GM23338 (cell line): Measurements from ENCODE around the gene DIAPH3.

Source experiments
- ETS1 ChIP-seq: IDR thresholded peaks from 2 replicates; pipeline ENCODE4 v1.6.1; 2016; ENCODE audit warnings: antibody characterized with exemption
- EZH2 ChIP-seq: fragments of 200-600 bp; sonication (generic); IDR thresholded peaks from one replicate; pipeline ENCODE4 v1.8.0; 2017; ENCODE audit warnings: antibody characterized with exemption, mild to moderate bottlenecking, low read depth; ENCODE audit not compliant: unreplicated experiment
- EZH2phosphoT487 ChIP-seq: fragments of 200-600 bp; sonication (generic); IDR thresholded peaks from one replicate; pipeline ENCODE4 v1.8.1; 2018; ENCODE audit warnings: antibody characterized with exemption; ENCODE audit not compliant: unreplicated experiment
- JUNB ChIP-seq: IDR thresholded peaks from one replicate; pipeline ENCODE4 v1.6.1; 2016; ENCODE audit warnings: antibody characterized with exemption; ENCODE audit not compliant: unreplicated experiment
- POLR2AphosphoS5 ChIP-seq: IDR thresholded peaks from 2 replicates; pipeline ENCODE4 v1.6.1; 2016; ENCODE audit warnings: antibody characterized with exemption, low read depth
- ZNF331 ChIP-seq: fragments of 250-450 bp; sonication (Bioruptor Pico); IDR thresholded peaks from 2 replicates; pipeline ENCODE4 v1.5.0; 2020; ENCODE audit warnings: low read depth, mild to moderate bottlenecking, moderate library complexity
- TF ChIP-seq, protein P1 (sequence below), 2 experiments: fragments of 200-600 bp in 1 of 2; sonication (generic) in 1 of 2; conservative IDR thresholded peaks; 2 replicates each; pipeline versions ENCODE4 v1.5.1 to v1.6.1; 2016 to 2017; ENCODE audit warnings: antibody characterized with exemption in 2 of 2, low read depth in 2 of 2, mild to moderate bottlenecking in 2 of 2, moderate library complexity in 1 of 2
- TF ChIP-seq, protein P2 (sequence below): IDR thresholded peaks from one replicate; pipeline ENCODE4 v1.6.1; 2018; ENCODE audit warnings: antibody characterized with exemption; ENCODE audit not compliant: unreplicated experiment

GRCh38 chr13:59898066-59898465 lies 265.7 kb downstream of the DIAPH3 start:
- TF ChIP-seq, protein P1, sequence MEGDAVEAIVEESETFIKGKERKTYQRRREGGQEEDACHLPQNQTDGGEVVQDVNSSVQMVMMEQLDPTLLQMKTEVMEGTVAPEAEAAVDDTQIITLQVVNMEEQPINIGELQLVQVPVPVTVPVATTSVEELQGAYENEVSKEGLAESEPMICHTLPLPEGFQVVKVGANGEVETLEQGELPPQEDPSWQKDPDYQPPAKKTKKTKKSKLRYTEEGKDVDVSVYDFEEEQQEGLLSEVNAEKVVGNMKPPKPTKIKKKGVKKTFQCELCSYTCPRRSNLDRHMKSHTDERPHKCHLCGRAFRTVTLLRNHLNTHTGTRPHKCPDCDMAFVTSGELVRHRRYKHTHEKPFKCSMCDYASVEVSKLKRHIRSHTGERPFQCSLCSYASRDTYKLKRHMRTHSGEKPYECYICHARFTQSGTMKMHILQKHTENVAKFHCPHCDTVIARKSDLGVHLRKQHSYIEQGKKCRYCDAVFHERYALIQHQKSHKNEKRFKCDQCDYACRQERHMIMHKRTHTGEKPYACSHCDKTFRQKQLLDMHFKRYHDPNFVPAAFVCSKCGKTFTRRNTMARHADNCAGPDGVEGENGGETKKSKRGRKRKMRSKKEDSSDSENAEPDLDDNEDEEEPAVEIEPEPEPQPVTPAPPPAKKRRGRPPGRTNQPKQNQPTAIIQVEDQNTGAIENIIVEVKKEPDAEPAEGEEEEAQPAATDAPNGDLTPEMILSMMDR (conservative IDR thresholded peaks at IDR 0.05; ENCODE audit: low read depth in 2 of 2) = no peak
- TF ChIP-seq POLR2AphosphoS5 (no peak), EZH2 (no peak), ETS1 (no peak), JUNB (no peak), EZH2phosphoT487 (no peak), ZNF331 (no peak)
- TF ChIP-seq, protein P2, sequence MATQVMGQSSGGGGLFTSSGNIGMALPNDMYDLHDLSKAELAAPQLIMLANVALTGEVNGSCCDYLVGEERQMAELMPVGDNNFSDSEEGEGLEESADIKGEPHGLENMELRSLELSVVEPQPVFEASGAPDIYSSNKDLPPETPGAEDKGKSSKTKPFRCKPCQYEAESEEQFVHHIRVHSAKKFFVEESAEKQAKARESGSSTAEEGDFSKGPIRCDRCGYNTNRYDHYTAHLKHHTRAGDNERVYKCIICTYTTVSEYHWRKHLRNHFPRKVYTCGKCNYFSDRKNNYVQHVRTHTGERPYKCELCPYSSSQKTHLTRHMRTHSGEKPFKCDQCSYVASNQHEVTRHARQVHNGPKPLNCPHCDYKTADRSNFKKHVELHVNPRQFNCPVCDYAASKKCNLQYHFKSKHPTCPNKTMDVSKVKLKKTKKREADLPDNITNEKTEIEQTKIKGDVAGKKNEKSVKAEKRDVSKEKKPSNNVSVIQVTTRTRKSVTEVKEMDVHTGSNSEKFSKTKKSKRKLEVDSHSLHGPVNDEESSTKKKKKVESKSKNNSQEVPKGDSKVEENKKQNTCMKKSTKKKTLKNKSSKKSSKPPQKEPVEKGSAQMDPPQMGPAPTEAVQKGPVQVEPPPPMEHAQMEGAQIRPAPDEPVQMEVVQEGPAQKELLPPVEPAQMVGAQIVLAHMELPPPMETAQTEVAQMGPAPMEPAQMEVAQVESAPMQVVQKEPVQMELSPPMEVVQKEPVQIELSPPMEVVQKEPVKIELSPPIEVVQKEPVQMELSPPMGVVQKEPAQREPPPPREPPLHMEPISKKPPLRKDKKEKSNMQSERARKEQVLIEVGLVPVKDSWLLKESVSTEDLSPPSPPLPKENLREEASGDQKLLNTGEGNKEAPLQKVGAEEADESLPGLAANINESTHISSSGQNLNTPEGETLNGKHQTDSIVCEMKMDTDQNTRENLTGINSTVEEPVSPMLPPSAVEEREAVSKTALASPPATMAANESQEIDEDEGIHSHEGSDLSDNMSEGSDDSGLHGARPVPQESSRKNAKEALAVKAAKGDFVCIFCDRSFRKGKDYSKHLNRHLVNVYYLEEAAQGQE = no peak
